Fibroblast of skin of right biceps (primary cell): ENCODE data around the gene TBCK.

Source experiments
- DNase-seq: peaks from one replicate; pipeline ENCODE4 v3.0.0-alpha.2; 2013

Gene TBCK

DNA sequence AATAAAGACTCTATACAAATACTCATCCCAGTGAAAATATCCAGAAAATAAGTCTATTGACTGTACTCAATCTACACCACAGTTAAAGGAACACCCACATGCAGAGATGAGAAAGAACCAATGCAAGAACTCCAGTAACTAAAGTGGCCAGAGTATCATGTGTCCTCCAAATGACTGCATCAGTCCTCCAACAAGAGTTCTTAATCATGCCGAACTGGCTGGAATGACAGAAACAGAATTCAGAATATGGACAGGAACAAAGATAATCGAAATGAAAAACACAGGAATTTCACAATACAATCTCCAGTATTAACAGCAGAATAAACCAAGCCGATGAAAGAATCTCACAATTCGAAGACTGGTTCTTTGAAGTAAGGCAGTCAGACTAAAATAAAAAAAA is 210.3 kb downstream of the TBCK start:
- no peak for DNase-seq

DNA sequence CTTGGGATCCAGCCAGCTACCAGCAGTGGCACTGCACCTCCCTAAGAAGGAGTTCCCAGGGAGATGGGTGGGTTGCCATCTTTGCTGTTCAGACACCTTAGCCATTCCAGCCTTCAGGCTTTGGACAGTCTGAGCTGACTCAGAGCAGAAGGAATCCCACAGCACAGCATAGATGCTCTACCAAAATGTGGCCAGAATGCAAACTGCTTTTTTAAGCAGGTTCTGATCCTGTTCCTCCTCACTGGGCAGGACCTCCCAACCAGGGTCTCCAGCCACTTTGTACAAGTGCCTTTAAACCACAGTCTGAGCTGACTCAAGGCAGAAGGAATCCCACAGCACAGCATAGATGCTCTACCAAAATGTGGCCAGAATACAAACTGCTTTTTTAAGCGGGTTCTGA is 211.7 kb downstream of the TBCK start:
- no peak for DNase-seq

DNA sequence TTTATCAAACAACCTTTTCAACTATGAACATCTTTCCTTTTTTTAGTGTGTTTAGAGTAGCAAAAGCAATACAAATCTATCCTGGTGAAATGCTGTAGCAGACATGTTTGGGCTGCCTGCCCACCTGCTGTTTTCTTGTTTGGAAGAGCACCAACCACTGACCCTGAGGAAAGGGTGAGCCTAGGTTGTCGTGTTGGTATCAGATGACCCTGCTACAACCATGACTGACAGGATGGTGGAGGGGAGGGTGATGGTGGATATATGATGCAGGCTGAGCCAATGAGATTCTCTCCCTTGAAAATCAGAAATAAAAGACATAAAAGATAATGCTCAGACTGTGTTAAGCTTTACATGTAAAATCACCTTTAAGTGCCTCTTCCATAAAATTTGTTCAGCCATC is 219.6 kb downstream of the TBCK start:
- DNase-seq: no peak

DNA sequence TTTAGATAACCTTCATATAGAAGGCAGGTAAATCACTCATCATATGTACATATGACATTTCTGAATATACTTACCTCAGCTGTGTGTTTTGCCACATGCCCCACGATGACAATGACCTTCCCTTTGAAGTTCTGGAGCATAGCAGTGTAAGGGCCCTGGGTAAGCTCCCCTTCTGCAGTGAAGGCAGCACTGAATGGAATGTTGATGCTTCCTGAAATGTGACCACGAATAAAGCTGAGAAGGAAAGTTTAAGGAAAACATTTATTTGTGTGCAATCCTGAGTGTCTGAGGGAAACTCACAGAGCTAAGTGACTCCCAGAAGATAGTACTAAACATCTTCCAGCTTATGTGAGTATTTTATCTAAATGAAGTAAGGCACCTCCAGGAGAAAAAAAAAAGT is 220.6 kb downstream of the TBCK start:
- peak; percentile 19 for DNase-seq

DNA sequence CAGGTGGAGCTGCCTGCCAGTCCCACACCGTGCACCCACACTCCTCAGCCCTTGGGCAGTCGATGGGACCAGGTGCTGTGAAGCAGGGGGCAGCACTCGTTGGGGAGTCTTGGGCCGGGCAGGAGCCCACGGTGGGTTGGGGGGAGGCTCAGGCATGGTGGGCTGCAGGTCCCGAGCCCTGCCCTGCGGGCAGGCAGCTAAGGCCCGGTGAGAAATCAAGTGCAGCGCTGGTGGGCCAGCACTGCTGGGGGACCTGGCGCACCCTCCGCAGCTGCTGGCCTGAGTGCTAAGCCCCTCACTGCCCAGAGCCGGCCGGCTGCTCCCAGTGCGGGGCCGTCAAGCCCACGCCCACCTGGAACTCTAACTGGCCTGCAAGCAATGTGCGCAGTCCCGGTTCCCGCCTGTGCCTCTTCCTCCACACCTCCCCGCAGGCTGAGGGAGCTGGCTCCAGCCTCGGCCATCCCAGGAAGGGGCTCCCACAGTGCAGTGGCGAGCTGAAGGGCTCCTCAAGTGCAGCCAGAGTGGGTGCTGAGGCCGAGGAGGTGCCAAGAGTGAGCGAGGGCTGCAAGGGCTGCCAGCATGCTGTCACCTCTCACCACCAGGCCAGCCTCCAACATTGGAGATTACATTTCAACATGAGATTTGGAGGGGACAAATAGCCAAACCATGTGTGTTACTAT is 223.5 kb downstream of the TBCK start:
- no peak for DNase-seq

DNA sequence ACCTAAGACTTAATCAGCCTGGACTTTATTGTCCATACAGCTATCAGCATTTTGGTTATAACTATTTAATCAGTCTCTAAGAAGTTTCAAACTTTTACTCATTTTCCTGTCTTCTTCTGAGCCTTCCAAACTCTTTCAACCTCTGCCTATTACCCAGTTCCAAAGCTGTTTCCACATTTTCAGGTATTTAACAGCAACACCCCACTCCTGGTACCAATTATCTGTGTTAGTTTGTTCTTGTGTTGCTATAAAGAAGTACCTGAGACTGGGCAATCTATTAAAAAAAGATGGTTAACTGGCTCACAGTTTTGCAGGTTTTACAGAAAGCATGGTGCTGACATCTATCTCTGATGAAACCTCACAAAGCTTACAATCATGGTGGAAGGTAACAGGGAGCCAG is 225.2 kb downstream of the TBCK start:
- no peak for DNase-seq

DNA sequence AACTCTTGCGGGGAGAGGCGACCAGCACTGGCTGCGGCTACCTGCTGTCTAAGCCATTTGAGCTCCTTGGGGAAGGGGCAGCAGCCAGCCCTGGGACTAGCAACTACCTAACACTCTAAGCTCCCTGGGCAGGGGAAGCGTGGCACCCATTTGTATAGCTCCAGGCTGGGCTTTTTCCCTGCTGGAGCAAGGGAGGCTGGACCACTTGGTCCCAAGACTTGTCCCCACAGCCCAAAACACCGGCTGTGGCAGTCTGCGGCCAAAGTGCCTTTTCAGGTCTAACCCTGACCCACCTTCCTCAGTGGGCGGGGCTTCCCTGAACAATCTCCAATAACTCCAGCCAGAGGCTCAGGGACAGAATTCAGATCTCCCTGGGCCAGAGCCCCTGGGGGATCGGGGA is 232.9 kb downstream of the TBCK start:
- DNase-seq: no peak

DNA sequence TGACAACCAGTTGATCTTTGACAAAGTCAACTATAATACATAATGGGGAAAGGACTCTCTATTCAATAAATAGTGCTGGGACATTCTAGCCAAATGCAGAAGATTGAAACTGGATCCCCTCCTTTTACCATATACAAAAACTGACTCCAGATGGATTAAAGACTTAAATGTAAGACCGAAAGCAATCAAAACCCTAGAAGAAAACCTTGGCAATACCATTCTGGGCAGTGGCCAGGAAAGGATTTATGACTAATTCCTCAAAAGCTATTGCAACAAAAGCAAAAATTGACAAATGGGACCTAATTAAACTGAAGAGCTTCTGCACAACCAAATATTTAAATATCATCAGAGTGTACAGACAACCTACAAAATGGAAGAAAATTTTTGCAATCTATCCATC is 235.6 kb downstream of the TBCK start:
- DNase-seq: no peak

DNA sequence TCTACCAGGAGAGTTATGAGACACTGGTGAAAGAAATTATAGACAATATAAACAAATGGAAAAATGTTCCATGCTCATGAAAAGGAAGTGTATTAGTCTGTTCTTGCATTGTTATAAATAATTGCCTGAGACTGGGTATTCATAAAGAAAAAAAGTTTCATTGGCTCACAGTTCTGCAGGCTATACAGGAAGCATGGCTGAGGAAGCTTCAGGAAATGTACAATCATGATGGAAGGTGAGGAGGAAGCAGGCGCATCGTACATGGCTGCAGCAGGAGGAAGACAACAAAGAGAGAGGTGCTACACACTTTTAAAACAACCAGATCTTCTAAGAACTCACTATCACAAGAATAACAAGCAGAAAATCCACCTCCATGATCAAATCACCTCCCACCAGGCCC is 236.4 kb downstream of the TBCK start:
- no peak for DNase-seq

DNA sequence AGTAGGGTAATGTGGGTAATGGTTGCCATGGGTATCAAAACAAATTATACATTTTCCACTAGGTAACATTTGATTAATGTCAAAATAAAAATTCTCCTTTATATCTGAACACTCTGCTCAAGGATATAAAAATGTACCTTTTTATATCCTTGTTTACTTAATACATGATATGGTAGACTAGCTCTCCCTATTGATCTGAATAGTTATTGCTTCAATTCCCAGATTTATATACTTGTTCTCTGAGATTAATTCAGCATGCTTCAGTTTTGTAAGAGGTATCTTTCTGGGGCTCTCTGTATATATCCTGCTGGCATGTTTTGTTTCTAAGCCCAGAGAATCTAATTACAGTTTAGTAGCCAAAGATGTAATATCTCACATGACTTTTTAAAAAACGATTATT is 251.0 kb downstream of the TBCK start:
- no peak for DNase-seq

DNA sequence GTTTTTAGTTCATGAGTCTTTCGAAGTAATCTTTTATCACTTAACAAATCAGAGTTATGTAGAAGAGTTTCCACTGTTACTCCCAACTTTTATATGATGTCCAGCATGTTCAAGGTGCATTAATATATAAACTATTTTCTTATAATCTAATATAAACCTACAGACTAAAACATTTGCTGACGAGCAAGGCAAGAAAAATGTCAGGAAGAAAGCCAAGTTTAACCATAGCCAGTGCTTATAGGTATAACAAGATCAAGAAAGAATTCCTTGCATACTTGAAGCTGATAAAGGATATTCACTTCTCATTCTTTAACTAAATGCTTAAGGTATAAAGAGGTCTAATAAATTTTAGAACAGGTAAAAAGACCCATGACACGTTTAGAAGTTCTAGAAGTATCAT is 253.0 kb downstream of the TBCK start:
- DNase-seq: peak; percentile 52

DNA sequence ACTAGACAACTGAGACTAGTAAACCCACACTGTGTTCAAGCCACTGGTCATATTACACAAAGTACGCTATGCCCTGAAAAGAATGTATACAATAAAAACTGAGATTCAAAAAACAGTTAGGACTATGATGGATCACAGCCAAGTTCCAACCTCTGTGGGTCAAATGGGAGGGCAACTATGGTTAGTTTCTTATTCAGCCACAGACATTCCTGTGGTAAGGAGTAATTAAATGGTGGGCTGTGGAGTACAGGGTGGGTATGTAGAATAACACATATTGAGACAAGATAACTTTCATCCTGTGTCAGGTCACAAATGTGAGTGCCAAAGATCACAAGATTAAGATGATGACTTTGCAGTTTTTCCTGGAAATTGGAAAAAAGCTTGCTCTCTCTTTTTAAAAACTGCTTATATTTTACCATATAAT is 253.5 kb downstream of the TBCK start:
- DNase-seq: peak; percentile 84

DNA sequence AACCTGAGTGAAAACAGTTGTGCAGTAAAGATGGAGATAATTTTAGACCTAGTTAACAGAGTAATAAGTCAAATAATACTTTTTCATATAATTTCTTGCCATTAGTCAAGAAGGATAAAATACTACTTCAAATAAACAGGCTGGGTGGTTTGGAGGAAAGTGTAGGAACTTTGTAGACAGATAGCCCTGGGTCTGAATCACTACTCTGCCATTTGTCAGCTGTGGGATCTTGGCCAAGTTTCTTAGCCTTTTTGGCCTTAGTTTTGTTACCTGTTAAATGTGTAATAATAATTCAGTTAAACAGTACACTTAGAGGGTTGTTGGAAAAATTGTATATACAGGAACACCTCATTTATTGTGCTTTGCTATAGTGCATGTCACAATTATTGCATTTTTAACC is 257.1 kb downstream of the TBCK start:
- peak; percentile 18 for DNase-seq

DNA sequence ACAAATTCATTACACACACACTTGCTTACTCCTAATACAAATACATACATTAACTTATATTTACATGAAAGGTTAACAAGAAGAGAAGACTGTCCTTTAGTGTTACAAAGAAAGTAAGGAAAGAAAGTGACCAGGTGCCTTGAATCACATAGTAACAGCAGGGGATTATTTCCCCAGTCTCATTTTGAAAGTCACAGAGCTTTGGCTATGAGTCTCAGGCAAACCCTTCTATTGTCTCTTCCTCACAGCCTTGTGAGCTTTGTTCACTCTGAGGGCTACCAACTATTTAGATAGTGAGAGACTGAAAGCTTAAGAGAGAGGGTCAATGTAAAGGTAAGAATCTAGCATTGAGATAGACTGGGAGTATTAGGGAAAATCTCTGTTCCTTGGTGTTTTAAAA is 259.1 kb downstream of the TBCK start:
- no peak for DNase-seq

DNA sequence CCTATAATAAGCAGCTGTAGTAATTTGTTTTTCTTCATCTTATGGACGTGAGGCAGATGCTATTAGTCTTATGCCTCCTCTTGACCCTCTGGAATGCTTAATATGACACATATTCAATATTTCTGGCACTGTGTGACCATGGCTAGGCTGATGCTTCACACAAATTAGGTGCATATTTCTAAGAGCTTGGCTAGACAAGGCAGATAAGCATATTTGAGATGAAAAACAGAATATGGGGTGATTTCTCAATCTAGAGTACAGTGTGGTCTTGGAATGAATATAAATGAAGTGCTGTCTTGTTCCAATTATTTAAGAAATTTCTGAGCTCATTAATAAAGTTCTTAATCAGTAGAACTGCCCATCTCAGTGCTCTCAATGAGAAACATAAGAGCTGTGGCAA is 264.5 kb downstream of the TBCK start:
- DNase-seq: no peak

DNA sequence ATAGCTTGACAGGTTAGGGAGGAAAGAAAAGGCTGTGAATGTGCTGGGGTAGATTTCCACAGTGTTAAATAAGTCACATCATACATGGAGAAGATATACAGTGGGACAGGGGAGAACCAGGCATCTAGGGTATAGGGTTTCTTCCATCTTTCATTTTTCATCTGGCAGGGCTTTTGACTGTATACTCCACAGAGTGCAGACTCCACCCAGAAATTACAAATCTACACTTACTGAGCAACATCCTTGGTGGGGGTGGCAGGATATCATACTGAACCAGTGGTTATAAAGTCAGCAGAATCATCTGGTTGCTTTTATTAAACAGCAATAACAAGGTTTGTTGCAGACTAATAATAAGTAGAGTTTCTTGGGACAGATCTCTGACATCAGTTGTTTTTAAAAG is 266.5 kb downstream of the TBCK start:
- DNase-seq: no peak

DNA sequence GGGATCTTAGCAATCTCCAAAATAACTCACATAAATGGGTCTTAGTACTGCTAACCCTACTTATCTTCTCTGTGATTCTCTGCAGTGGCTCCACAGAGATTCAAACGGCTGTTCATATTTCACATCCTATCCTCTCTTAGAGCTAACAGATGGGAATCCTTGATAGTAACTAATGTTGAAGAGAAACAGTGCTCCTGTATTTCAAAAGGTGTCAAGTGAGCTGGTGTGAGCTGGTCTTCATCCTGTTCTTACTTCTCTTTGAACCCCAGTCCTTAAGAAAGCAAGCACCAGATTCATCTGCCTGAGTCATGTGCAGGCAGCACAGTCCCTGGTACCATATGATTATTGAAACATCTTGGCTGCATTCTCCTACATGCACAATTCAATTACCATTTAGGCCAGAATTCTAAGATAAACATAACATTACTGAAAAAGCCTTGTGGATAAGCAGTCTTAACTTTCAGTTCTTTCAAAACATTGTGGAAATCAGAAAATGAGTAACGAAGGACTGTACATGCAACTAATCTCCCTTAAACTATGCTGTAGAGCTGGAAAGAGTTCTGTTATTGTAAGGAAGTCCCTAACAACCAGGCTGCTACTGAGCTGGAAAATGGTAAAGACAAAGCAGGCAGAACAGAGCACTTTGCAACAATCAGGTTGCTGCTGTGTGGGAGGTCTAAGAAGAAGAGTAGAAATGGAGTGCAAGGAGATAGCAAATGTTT is 267.6 kb downstream of the TBCK start:
- peak; percentile 6 for DNase-seq

DNA sequence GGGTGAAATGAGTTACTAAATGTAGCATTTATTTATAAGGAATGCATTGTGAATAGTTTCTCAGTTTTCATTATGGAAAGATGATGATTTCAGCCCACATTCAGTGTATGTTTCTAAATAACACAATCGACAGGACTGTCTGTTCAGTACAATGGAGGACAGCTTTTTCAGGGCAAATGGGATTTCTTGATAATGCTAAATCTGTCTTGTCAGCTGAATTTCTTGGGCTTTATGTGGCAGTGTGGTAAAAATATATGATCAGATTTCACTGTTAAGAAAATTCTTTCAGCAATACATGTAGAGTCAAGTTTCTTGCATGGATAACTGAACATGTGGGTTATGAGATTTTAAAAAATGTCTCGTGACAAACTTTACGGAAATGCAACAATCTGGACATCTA is 269.9 kb downstream of the TBCK start:
- no peak for DNase-seq

DNA sequence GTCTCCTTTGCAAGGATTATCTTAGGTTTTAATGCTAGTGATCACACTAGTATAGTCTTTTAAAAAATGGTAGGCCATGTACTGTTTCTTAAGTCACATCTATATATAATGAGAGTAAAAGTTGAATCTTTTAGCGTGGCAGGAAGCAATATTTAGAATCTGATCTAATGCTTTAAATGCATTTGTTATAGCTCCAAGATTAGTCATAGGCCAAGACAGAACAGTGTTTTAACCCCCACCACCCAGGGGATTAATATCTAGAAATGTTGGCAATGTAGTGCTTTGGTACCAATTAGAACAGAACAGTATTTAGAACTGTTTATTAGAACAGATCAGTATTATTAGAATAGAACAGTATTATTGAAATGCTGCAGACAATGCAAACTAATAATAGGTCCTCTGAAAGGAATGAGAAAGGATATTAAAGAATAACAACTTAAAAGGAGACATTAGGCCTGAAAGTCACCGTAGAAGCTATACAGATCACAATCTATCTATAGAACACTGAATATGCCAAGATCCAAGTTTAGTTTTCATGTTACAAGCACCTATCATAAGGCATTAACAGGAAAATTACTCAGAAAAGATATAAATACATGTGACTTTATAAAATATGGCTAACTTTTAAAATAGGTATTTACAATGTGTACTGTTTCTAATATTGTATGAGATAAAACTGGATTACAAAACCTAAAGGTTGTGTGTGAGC is 274.6 kb downstream of the TBCK start:
- no peak for DNase-seq

DNA sequence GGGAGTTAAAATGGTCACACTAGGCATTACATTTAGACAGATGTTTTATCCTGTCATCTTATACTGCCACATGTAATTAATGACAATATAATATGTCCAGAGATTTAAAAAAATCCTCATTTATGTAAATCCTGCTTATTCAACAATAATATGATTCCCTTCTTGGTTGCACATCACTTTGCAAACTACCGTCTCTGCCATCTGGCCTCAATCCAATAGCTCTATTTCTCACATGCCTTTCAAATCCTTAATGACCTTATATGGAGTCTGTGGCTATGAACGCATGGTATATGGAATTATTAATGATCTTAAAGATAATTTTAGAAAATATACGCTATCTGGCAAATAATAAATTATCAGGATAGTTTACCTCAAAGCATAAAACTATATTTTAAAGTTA is 276.2 kb downstream of the TBCK start:
- DNase-seq: peak; percentile 60

DNA sequence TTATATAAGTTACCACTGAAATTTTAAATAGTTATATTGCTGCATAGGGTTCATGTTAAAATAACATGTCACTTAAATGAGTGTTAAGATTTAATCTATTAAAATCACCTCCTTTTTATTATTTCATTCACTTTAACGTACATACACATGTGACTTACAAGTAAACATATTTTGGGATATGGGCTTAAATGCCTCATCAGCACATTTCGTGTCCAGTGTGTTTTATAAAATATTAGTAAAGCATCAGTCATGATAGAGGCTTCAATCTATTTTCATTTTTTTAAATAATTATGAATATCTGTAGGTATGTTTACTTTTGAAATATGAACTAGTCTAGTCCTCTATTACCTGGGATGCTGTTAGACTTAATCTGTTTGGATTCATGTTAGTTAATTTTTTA is 277.1 kb downstream of the TBCK start:
- no peak for DNase-seq

DNA sequence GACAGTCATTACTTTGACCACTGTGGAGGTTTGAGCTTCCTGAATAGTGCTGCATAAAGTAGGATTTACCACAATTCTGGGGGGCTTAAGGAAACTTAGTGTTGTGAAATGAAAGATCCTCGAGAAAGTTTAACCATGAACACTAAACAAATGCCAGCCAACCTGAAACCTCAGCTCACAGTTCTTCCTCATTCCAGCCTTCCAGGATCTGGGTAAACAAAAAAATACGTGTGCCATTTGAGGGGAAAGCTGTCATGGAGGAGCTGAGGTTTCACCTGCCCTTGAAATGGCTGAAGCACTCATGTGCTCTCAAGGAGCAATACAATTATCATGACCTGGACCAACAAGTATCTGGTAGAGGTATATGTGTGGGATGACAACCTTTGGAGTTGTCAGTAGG is 278.0 kb downstream of the TBCK start:
- DNase-seq: no peak

DNA sequence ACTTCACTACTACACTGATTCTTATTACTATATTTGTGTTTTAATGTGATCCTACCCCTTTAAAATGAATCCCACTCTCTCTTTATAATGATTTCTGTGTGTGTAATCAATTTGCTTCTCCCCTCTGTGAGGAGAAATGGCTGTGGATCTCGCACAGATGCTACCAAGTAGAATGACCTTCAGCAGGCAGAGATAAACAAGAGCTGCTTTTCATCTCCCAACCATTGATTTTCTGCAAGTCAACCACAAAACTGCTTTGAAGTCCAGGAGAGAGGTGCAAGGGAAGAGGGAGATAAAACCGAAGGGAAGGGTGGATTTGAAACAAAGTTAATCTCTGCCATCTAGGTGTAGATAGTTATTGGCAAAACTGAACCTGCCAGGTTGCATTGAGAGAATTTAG is 279.2 kb downstream of the TBCK start:
- DNase-seq: no peak

DNA sequence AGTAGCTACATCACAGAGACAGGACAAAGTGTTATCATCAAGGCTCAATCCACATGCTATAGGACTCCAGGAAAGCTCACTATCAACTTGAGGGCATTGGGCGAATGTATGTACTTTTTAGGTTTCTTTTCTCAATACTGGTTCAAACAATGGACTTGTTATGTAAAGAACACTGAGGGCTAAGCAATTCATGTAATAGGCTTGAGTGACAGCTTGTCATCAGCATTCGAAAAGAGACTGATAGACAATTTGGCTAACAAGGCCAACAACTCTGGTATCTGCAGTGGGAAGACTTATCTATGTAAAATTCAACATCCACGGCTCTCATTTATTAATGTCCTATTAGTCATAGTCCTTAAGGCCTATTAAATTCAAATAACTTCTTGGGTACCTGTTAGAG is 279.7 kb downstream of the TBCK start:
- no peak for DNase-seq
